ENCODE data around the gene SRC. TPM values are rescaled to one million over a fixed set of nuclear protein-coding genes. Genes with fewer than 3 reads are reported as not detected.

Gene SRC
- total RNA-seq, 1 experiment from 2014 or later, result 42.3 TPM

DNA sequence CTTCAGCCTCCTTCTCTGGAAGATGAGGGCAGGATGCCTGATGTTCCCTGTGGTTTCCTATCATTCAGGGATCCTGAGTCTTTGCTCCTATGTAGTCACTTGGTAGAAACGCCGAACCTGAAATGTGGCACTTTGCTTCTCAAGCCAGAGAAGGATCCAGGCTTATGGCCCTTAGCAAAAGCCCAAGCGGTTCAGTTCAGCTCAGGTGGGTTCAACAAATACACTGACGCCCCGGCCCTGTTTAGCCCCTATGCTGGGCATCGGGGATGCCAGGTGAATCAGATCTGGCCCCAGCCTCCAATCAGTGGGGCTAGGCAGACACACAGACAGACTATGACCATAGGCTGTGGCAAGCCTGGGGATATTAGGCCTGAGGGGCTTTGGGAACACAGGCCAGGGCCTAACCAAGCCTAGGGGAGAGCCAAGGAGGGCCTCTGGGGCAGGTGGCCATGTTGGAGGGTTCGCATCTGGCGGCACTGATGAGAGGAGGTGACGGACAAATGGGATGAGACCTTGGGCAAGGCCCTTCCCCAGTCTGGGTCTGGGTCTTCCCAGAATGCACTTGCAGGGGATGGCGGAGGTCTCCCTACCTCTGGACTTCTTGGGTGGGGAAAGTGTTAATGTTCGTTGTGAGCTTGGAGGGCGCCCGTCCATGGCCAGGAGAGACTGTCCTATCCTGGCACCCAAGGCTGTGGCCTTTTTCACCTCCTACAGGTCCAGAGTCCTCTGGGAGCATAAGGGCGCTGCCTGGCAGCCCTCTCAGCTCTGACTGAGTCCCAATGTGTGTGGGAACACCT lies 17.6 kb upstream of the SRC start:
- H3K4me2 ChIP-seq (ENCODE audit: low read length), result no peak overlapping the region
- no peaks in the 10 kb centered on the region for H3K27me3 ChIP-seq (ENCODE audit: insufficient read depth, low read length)
- H3K9me2 ChIP-seq (ENCODE audit: insufficient read depth), result no peaks in the 10 kb centered on the region
- intact Hi-C loops (cut with micrococcal nuclease), result no loop called here
- ChIA-PET POLR2A (no interaction called here), RAD21 (ENCODE audit: low non-redundant PET in 1 of 2, low total read pairs in 2 of 2, uncharacterized antibody in 2 of 2, unreplicated experiment in 2 of 2) (no interaction called here), CTCF (no interaction called here)
- no peaks in the 10 kb centered on the region for H3K9me3 ChIP-seq (ENCODE audit: control insufficient read depth in 1 of 2, insufficient read depth in 1 of 2, low read depth in 1 of 2, low read length in 2 of 2)
- H3K27ac ChIP-seq (ENCODE audit: low read depth, low read length), result no peak overlapping the region
- no peak overlapping the region for H3K4me3 ChIP-seq (replicated peaks in 1 of 2; ENCODE audit: low read depth in 1 of 2, low read length in 2 of 2)
- ATAC-seq (no peak), DNase-seq (ENCODE audit: low read depth, low spot score) (no peak)
- H3K79me2 ChIP-seq (ENCODE audit: insufficient read depth, low read length), result no peaks in the 10 kb centered on the region
- no peaks in the 10 kb centered on the region for H3K36me3 ChIP-seq (ENCODE audit: control insufficient read depth in 1 of 2, insufficient read depth in 2 of 2, low read length in 2 of 2)
- no peak overlapping the region for H2AFZ ChIP-seq (ENCODE audit: low read depth, low read length, poor library complexity, severe bottlenecking)
- H3K9ac ChIP-seq (ENCODE audit: low read length), result no peak overlapping the region
- BruUV-seq (replicated peaks), result no TSS peak
- no peaks in the 10 kb centered on the region for H3K4me1 ChIP-seq (ENCODE audit: control insufficient read depth in 1 of 2, insufficient read depth in 2 of 2, low read length in 2 of 2)
- no peak for TF ChIP-seq SP1 (IDR thresholded peaks at IDR 0.05; ENCODE audit: low read depth)
- no peak for TF ChIP-seq YY1 (IDR thresholded peaks at IDR 0.05; ENCODE audit: extremely low read depth, insufficient replicate concordance, low read depth, low read length)
- no peak for TF ChIP-seq FOSL1 (IDR thresholded peaks at IDR 0.05; ENCODE audit: low read depth)
- no peak for TF ChIP-seq POLR2AphosphoS5 (IDR thresholded peaks at IDR 0.05; ENCODE audit: low read depth, low read length)
- no peak for TF ChIP-seq TCF7L2 (IDR thresholded peaks at IDR 0.05; ENCODE audit: borderline replicate concordance, extremely low read depth, insufficient read depth, insufficient read length)
- no peak for TF ChIP-seq EGR1 (IDR thresholded peaks at IDR 0.05; ENCODE audit: low read depth)
- TF ChIP-seq, protein P1, sequence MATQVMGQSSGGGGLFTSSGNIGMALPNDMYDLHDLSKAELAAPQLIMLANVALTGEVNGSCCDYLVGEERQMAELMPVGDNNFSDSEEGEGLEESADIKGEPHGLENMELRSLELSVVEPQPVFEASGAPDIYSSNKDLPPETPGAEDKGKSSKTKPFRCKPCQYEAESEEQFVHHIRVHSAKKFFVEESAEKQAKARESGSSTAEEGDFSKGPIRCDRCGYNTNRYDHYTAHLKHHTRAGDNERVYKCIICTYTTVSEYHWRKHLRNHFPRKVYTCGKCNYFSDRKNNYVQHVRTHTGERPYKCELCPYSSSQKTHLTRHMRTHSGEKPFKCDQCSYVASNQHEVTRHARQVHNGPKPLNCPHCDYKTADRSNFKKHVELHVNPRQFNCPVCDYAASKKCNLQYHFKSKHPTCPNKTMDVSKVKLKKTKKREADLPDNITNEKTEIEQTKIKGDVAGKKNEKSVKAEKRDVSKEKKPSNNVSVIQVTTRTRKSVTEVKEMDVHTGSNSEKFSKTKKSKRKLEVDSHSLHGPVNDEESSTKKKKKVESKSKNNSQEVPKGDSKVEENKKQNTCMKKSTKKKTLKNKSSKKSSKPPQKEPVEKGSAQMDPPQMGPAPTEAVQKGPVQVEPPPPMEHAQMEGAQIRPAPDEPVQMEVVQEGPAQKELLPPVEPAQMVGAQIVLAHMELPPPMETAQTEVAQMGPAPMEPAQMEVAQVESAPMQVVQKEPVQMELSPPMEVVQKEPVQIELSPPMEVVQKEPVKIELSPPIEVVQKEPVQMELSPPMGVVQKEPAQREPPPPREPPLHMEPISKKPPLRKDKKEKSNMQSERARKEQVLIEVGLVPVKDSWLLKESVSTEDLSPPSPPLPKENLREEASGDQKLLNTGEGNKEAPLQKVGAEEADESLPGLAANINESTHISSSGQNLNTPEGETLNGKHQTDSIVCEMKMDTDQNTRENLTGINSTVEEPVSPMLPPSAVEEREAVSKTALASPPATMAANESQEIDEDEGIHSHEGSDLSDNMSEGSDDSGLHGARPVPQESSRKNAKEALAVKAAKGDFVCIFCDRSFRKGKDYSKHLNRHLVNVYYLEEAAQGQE (IDR thresholded peaks at IDR 0.05; ENCODE audit: low read depth), result no peak
- no peak for TF ChIP-seq ELF1 (IDR thresholded peaks at IDR 0.05; ENCODE audit: borderline replicate concordance, low read depth)
- TF ChIP-seq SRF (IDR thresholded peaks at IDR 0.05; ENCODE audit: low read depth), result no peak
- no peak for TF ChIP-seq JUND (IDR thresholded peaks at IDR 0.05)
- no peak for TF ChIP-seq ZFX (IDR thresholded peaks at IDR 0.05)
- no peak for TF ChIP-seq RAD21 (IDR thresholded peaks at IDR 0.05; ENCODE audit: low read depth)
- TF ChIP-seq, protein P2, sequence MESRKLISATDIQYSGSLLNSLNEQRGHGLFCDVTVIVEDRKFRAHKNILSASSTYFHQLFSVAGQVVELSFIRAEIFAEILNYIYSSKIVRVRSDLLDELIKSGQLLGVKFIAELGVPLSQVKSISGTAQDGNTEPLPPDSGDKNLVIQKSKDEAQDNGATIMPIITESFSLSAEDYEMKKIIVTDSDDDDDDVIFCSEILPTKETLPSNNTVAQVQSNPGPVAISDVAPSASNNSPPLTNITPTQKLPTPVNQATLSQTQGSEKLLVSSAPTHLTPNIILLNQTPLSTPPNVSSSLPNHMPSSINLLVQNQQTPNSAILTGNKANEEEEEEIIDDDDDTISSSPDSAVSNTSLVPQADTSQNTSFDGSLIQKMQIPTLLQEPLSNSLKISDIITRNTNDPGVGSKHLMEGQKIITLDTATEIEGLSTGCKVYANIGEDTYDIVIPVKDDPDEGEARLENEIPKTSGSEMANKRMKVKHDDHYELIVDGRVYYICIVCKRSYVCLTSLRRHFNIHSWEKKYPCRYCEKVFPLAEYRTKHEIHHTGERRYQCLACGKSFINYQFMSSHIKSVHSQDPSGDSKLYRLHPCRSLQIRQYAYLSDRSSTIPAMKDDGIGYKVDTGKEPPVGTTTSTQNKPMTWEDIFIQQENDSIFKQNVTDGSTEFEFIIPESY (IDR thresholded peaks at IDR 0.05; ENCODE audit: extremely low read depth, insufficient replicate concordance, low read length), result no peak
- H4K20me1 ChIP-seq (ENCODE audit: insufficient read depth), result no peaks in the 10 kb centered on the region

Data from HCT116 (cell line).